ENCODE results near the gene GAST. TPM values are rescaled to one million over a fixed set of nuclear protein-coding genes. Genes with fewer than 3 reads are reported as not detected.

Gene GAST
- total and polyA plus RNA-seq, 2 of the 13 experiments (the other 11 are each of a cell fraction or from before 2014, with no cell fraction given), result 0.32 to 0.42 TPM

- H3K9me3 ChIP-seq (ENCODE audit: low read length), result no peaks in the 10 kb centered on the region
- H3K27ac ChIP-seq (ENCODE audit: extremely low read length, insufficient read depth, low read length), result no peak overlapping the region
- WGBS (ENCODE audit: low lambda C conversion rate), result 1% methylated on average over 4 of the region's 4 CpGs
- H4K20me1 ChIP-seq (ENCODE audit: insufficient read depth, low read length), result no peaks in the 10 kb centered on the region
- H3K4me1 ChIP-seq (ENCODE audit: insufficient read depth, low read length), result peaks cover 5% of the 10 kb centered on the region; the same call in 1 of the 2 replicates
- H3K27me3 ChIP-seq (ENCODE audit: control insufficient read depth in 1 of 2, insufficient read depth in 2 of 2, low read length in 2 of 2), result peaks cover 25 to 79% of the 10 kb centered on the region in 2 experiments
- ATAC-seq (no peak), DNase-seq (ENCODE audit: low spot score) (no peak), FAIRE-seq (no peak)
- no peak overlapping the region for H2AFZ ChIP-seq (ENCODE audit: low read length)
- no peaks in the 10 kb centered on the region for H3K36me3 ChIP-seq (replicated peaks in 1 of 2; ENCODE audit: control insufficient read depth in 1 of 2, insufficient read depth in 2 of 2, low read length in 2 of 2)
- in situ Hi-C loops (cut with HindIII; ENCODE audit: extremely low pct_ligation_motif_present, low pct_unique_long_range_greater_than_20kb) (no loop called here), intact Hi-C loops (cut with micrococcal nuclease; ENCODE audit: unreplicated experiment) (no loop called here)
- no peak overlapping the region for H3K4me3 ChIP-seq (replicated peaks in 1 of 3; ENCODE audit: insufficient read depth in 1 of 3, low read depth in 2 of 3, low read length in 3 of 3)
- H3K9ac ChIP-seq (ENCODE audit: insufficient read depth, low read depth, low read length), result no peak overlapping the region
- no TSS peak for BruUV-seq (replicated peaks)
- ChIA-PET POLR2A (interaction anchor here (0.7 to 1.6 kb wide), 2 partner anchors 41 to 56 kb away, joined by 3 to 5 read pairs; partner anchors contain the start of gene JUP), CTCF (ENCODE audit: low intra/inter-chr PET ratio, low total read pairs) (no interaction called here)
- no peak overlapping the region for H3K4me2 ChIP-seq (ENCODE audit: low read depth, low read length)
- no peaks in the 10 kb centered on the region for H3K79me2 ChIP-seq (ENCODE audit: insufficient read depth, low read length)
- no peak for TF ChIP-seq PAF1 (CRISPR knock-in tag; IDR thresholded peaks at IDR 0.05)
- no peak for TF ChIP-seq SOX6 (IDR thresholded peaks at IDR 0.05)
- TF ChIP-seq SOX6 (CRISPR knock-in tag; IDR thresholded peaks at IDR 0.05), result no peak
- no peak for TF ChIP-seq TEAD2 (CRISPR knock-in tag; IDR thresholded peaks at IDR 0.05)
- no peak for TF ChIP-seq TCF12 (IDR thresholded peaks at IDR 0.05)
- TF ChIP-seq TCF12 (CRISPR knock-in tag; IDR thresholded peaks at IDR 0.05), result no peak
Observed at GRCh38 chr17:41730479-41730878, 18.3 kb downstream of the GAST start.

- ChIA-PET CTCF (ENCODE audit: low intra/inter-chr PET ratio, low total read pairs) (no interaction called here), POLR2A (interaction anchor here (1.6 kb wide), 1 partner anchor 42 kb away, joined by 5 read pairs; no protein-coding TSS in a partner anchor)
- BruUV-seq (replicated peaks), result no TSS peak
- ATAC-seq (no peak), FAIRE-seq (no peak), DNase-seq (ENCODE audit: low spot score) (no peak)
- H2AFZ ChIP-seq (ENCODE audit: low read length), result no peak overlapping the region
- H3K79me2 ChIP-seq (ENCODE audit: insufficient read depth, low read length), result no peaks in the 10 kb centered on the region
- H3K4me2 ChIP-seq (ENCODE audit: low read depth, low read length), result no peak overlapping the region
- no peak overlapping the region for H3K27ac ChIP-seq (ENCODE audit: extremely low read length, insufficient read depth, low read length)
- intact Hi-C loops (cut with micrococcal nuclease; ENCODE audit: unreplicated experiment), result no loop called here
- peaks cover 12% of the 10 kb centered on the region; the same call in 1 of the 2 replicates for H3K4me1 ChIP-seq (ENCODE audit: insufficient read depth, low read length)
- no peak overlapping the region for H3K9ac ChIP-seq (ENCODE audit: insufficient read depth, low read depth, low read length)
- TF ChIP-seq THRA (CRISPR knock-in tag; IDR thresholded peaks at IDR 0.05; ENCODE audit: borderline replicate concordance) (no peak), RFX3 (CRISPR knock-in tag; IDR thresholded peaks at IDR 0.05) (no peak)
- no peak overlapping the region for H3K4me3 ChIP-seq (replicated peaks in 1 of 3; ENCODE audit: insufficient read depth in 1 of 3, low read depth in 2 of 3, low read length in 3 of 3)
- H3K27me3 ChIP-seq (ENCODE audit: control insufficient read depth in 1 of 2, insufficient read depth in 2 of 2, low read length in 2 of 2), result peaks cover 27 to 82% of the 10 kb centered on the region in 2 experiments
- H4K20me1 ChIP-seq (ENCODE audit: insufficient read depth, low read length), result no peaks in the 10 kb centered on the region
- no peaks in the 10 kb centered on the region for H3K9me3 ChIP-seq (ENCODE audit: low read length)
- 8% methylated on average over 3 of the region's 3 CpGs for WGBS (ENCODE audit: low lambda C conversion rate)
- no peaks in the 10 kb centered on the region for H3K36me3 ChIP-seq (replicated peaks in 1 of 2; ENCODE audit: control insufficient read depth in 1 of 2, insufficient read depth in 2 of 2, low read length in 2 of 2)
- in situ Hi-C loops (cut with HindIII; ENCODE audit: extremely low pct_ligation_motif_present, low pct_unique_long_range_greater_than_20kb), result no loop called here
Observed at GRCh38 chr17:41731836-41732235, 19.7 kb downstream of the GAST start.

Measured in HepG2 (cell line).